Tibial nerve (tissue), 3 donors: Measurements from ENCODE around the gene NMBR.

ENCODE experiments used
- POLR2A ChIP-seq, 2 donors: fragments of 450-650 bp; IDR thresholded peaks; one replicate each; pipeline ENCODE4 v1.6.1; 2017; ENCODE audit warnings: antibody characterized with exemption in 2 of 2, mild to moderate bottlenecking in 2 of 2, moderate library complexity in 2 of 2
- TF ChIP-seq, protein P1 (sequence below), 5 experiments: fragments of 200-600 bp in 3 of 5; fragments of 450-650 bp in 2 of 5; sonication (generic) in 3 of 5; IDR thresholded peaks; one replicate each; pipeline ENCODE4 v1.5.1; 2016 to 2019; ENCODE audit warnings: antibody characterized with exemption in 5 of 5, mild to moderate bottlenecking in 3 of 5, moderate library complexity in 2 of 5

DNA sequence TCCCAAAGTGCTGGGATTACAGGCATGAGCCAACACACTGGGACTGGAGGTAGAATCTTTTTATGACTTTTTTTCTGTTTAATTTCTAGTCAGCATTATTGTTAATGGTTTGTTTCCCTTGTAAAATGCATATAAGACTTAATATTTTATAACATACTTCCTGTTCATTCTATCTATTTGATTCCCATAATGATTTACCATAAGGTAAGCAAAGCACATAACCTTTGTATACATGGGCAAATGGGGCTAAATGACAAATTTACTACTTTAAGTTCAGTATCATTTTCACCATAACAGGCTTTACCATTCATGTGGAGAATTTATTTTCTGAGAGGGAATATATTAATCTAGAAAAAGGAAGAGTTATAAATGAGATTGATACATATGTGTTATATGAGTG, 24.4 kb upstream of the NMBR start:
- TF ChIP-seq, protein P1, sequence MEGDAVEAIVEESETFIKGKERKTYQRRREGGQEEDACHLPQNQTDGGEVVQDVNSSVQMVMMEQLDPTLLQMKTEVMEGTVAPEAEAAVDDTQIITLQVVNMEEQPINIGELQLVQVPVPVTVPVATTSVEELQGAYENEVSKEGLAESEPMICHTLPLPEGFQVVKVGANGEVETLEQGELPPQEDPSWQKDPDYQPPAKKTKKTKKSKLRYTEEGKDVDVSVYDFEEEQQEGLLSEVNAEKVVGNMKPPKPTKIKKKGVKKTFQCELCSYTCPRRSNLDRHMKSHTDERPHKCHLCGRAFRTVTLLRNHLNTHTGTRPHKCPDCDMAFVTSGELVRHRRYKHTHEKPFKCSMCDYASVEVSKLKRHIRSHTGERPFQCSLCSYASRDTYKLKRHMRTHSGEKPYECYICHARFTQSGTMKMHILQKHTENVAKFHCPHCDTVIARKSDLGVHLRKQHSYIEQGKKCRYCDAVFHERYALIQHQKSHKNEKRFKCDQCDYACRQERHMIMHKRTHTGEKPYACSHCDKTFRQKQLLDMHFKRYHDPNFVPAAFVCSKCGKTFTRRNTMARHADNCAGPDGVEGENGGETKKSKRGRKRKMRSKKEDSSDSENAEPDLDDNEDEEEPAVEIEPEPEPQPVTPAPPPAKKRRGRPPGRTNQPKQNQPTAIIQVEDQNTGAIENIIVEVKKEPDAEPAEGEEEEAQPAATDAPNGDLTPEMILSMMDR (IDR thresholded peaks at IDR 0.05): no peak
- TF ChIP-seq POLR2A (IDR thresholded peaks at IDR 0.05): no peak
